HepG2 (cell line): ENCODE measurements around the gene FAM32A. TPM values are rescaled to one million over a fixed set of nuclear protein-coding genes. Genes with fewer than 3 reads are reported as not detected.

ENCODE experiments used
- ATAC-seq: fragments of 200-7000 bp; cut with Tn5 transposase; 3 replicates; pipeline ENCODE4 v1.9.1; 2020; ENCODE audit warnings: mild to moderate bottlenecking, moderate library complexity
- BruUV-seq: library from RNA; stranded (reverse); fragments of 400-500 nt; replicated peaks from 2 replicates; lab custom pipeline; 2021; lab: Mats Ljungman, UMichigan
- CTCF ChIA-PET: fragments of 300-600 bp; formaldehyde crosslinking; extraction: SDS; loops from one replicate; lab custom pipeline; 2021; ENCODE audit warnings: low total read pairs, inconsistent platforms, low intra/inter-chr PET ratio; lab: Yijun Ruan, JAX
- POLR2A ChIA-PET: fragments of 350-600 bp; sonication (Branson Sonifier 250); formaldehyde crosslinking; loops from one replicate; lab custom pipeline; 2020; ENCODE audit warnings: antibody characterized with exemption, inconsistent platforms; lab: Yijun Ruan, JAX
- DNase-seq: peaks from one replicate; pipeline ENCODE4 v3.0.0-alpha.2; 2015; ENCODE audit warnings: low spot score
- FAIRE-seq: peaks from 3 replicates; lab custom pipeline; 2011; peaks lifted over from hg19 to GRCh38; lab: Jason Lieb, UNC
- H2AFZ ChIP-seq: one replicate; pipeline ENCODE4 v1.6.1; 2011; ENCODE audit warnings: low read length, inconsistent platforms
- H3K27ac ChIP-seq: fragments of 300-600 bp; 3 replicates; pipeline ENCODE4 v1.8.0; 2011; ENCODE audit warnings: mixed run types, mild to moderate bottlenecking, mixed read lengths, low read length, inconsistent platforms; ENCODE audit not compliant: insufficient read depth; ENCODE audit errors: extremely low read length
- H3K27me3 ChIP-seq, 2 experiments: fragments of 200-600 bp in 1 of 2; 2 replicates in 1 of 2; 3 replicates in 1 of 2; pipeline versions ENCODE4 v1.6.0 to v1.8.0; 2011; ENCODE audit warnings: low read length in 2 of 2, mild to moderate bottlenecking in 2 of 2, moderate library complexity in 2 of 2, inconsistent platforms in 1 of 2; ENCODE audit not compliant: insufficient read depth in 2 of 2, control insufficient read depth in 1 of 2
- H3K36me3 ChIP-seq, 2 experiments: fragments of 200-600 bp in 1 of 2; replicated peaks in 1 of 2; 2 replicates in 1 of 2; 3 replicates in 1 of 2; pipeline versions ENCODE4 v1.5.1 to v1.8.0; 2011; ENCODE audit warnings: low read length in 2 of 2, inconsistent platforms in 1 of 2; ENCODE audit not compliant: insufficient read depth in 2 of 2, control insufficient read depth in 1 of 2
- H3K4me1 ChIP-seq: 2 replicates; pipeline ENCODE4 v1.5.1; 2012; ENCODE audit warnings: low read length, inconsistent platforms; ENCODE audit not compliant: insufficient read depth
- H3K4me2 ChIP-seq: 2 replicates; pipeline ENCODE4 v1.6.0; 2011; ENCODE audit warnings: low read depth, low read length, inconsistent platforms
- H3K4me3 ChIP-seq, 3 experiments: fragments of 200-600 bp in 1 of 3; sonication (generic), shearing (Covaris generic) in 1 of 3; replicated peaks in 1 of 3; 2 replicates each; pipeline ENCODE4 v1.5.1; 2011 to 2016; ENCODE audit warnings: low read length in 3 of 3, inconsistent platforms in 2 of 3, low read depth in 2 of 3, mild to moderate bottlenecking in 2 of 3, control low read depth in 1 of 3, mixed read lengths in 1 of 3; ENCODE audit not compliant: insufficient read depth in 1 of 3
- H3K79me2 ChIP-seq: one replicate; pipeline ENCODE4 v1.6.1; 2011; ENCODE audit warnings: low read length, inconsistent platforms; ENCODE audit not compliant: insufficient read depth
- H3K9ac ChIP-seq: 2 replicates; pipeline ENCODE4 v1.6.0; 2011; ENCODE audit warnings: mild to moderate bottlenecking, low read depth, low read length, inconsistent platforms; ENCODE audit not compliant: insufficient read depth
- H3K9me3 ChIP-seq: 2 replicates; pipeline ENCODE4 v1.5.1; 2012; ENCODE audit warnings: mild to moderate bottlenecking, low read length
- H4K20me1 ChIP-seq: 2 replicates; pipeline ENCODE4 v1.6.0; 2011; ENCODE audit warnings: inconsistent platforms, mild to moderate bottlenecking, low read length, moderate library complexity; ENCODE audit not compliant: insufficient read depth
- CC2D1A ChIP-seq: sonication (generic); formaldehyde crosslinking; IDR thresholded peaks from 2 replicates; pipeline ENCODE4 v1.8.1; 2023; ENCODE audit warnings: mild to moderate bottlenecking, missing genetic modification reagents
- ELF4 ChIP-seq: sonication (generic); formaldehyde crosslinking; IDR thresholded peaks from 2 replicates; pipeline ENCODE4 v1.5.0; 2020; ENCODE audit warnings: missing genetic modification reagents, mild to moderate bottlenecking, moderate library complexity, borderline replicate concordance
- ESRRA ChIP-seq: sonication (generic); formaldehyde crosslinking; IDR thresholded peaks from 2 replicates; pipeline ENCODE4 v1.5.1; 2020; ENCODE audit warnings: mild to moderate bottlenecking, low read depth, missing genetic modification reagents
- HNF1B ChIP-seq: sonication (generic); formaldehyde crosslinking; IDR thresholded peaks from 2 replicates; pipeline ENCODE4 v1.5.1; 2020; ENCODE audit warnings: mild to moderate bottlenecking, moderate library complexity, missing genetic modification reagents
- HNF4A ChIP-seq: sonication (generic); formaldehyde crosslinking; IDR thresholded peaks from 2 replicates; pipeline ENCODE4 v1.4.0; 2020; ENCODE audit warnings: missing genetic modification reagents
- PITX1 ChIP-seq: sonication (generic); formaldehyde crosslinking; IDR thresholded peaks from 2 replicates; pipeline ENCODE4 v1.5.1; 2020; ENCODE audit warnings: mild to moderate bottlenecking, missing genetic modification reagents
- SMYD3 ChIP-seq: sonication (generic); formaldehyde crosslinking; IDR thresholded peaks from 2 replicates; pipeline ENCODE4 v1.8.1; 2023; ENCODE audit warnings: mild to moderate bottlenecking, missing genetic modification reagents
- SYNCRIP ChIP-seq: fragments of 200-400 bp; formaldehyde crosslinking; IDR thresholded peaks from 2 replicates; pipeline ENCODE4 v1.6.1; 2018; ENCODE audit warnings: mild to moderate bottlenecking, low read depth, low read length; ENCODE audit not compliant: insufficient read depth
- XRCC5 ChIP-seq: fragments of 200-400 bp; formaldehyde crosslinking; optimal IDR thresholded peaks from 2 replicates; pipeline ENCODE3; 2017; ENCODE audit warnings: mild to moderate bottlenecking, low read length
- ZFP82 ChIP-seq: sonication (generic); formaldehyde crosslinking; IDR thresholded peaks from 2 replicates; pipeline ENCODE4 v1.5.1; 2020; ENCODE audit warnings: mild to moderate bottlenecking, missing genetic modification reagents, borderline replicate concordance
- ZFY ChIP-seq: sonication (generic); formaldehyde crosslinking; IDR thresholded peaks from 2 replicates; pipeline ENCODE4 v1.4.0; 2020; ENCODE audit warnings: missing genetic modification reagents
- ZNF138 ChIP-seq: sonication (generic); formaldehyde crosslinking; IDR thresholded peaks from 2 replicates; pipeline ENCODE4 v1.5.0; 2020; ENCODE audit warnings: mild to moderate bottlenecking, low read depth, missing genetic modification reagents
- ZNF264 ChIP-seq: sonication (generic); formaldehyde crosslinking; IDR thresholded peaks from 2 replicates; pipeline ENCODE4 v1.4.0; 2020; ENCODE audit warnings: missing genetic modification reagents
- ZNF414 ChIP-seq: sonication (generic); formaldehyde crosslinking; IDR thresholded peaks from 2 replicates; pipeline ENCODE4 v1.5.0; 2020; ENCODE audit warnings: missing genetic modification reagents
- ZNF460 ChIP-seq: sonication (generic); formaldehyde crosslinking; IDR thresholded peaks from 2 replicates; pipeline ENCODE4 v1.5.1; 2020; ENCODE audit warnings: missing genetic modification reagents, mild to moderate bottlenecking, borderline replicate concordance
- ZNF678 ChIP-seq: sonication (generic); formaldehyde crosslinking; IDR thresholded peaks from 2 replicates; pipeline ENCODE4 v1.4.0; 2020; ENCODE audit warnings: mild to moderate bottlenecking, missing genetic modification reagents
- WGBS: methylation state at CpG from one replicate; pipeline ENCODE4 v1.1.6; 2017; ENCODE audit warnings: low lambda C conversion rate; 5-methylcytosine and 5-hydroxymethylcytosine counted together
- in situ Hi-C: cut with HindIII; loops from 2 replicates; pipeline ENCODE4 v1.10.0; 2017; ENCODE audit warnings: low pct_unique_long_range_greater_than_20kb; ENCODE audit not compliant: extremely low pct_ligation_motif_present
- intact Hi-C: fragments of 100-400 bp; cut with micrococcal nuclease; formaldehyde crosslinking; loops from one replicate; pipeline ENCODE4 v1.10.0; 2022; ENCODE audit not compliant: unreplicated experiment
- polyA plus RNA-seq, 8 experiments: library from polyadenylated mRNA; depleted of rRNA in 3 of 8; stranded (reverse) in 7 of 8; unstranded in 1 of 8; fragments of >200 nt; fragmentation: Illumina TruSeq in 4 of 8; extraction: Trizol in 4 of 8; gene quantifications; 2 replicates each; pipeline versions ENCODE4 v1.2.1 to v1.2.3, GENCODE V29; 2011 to 2016; ENCODE audit warnings: low read depth in 4 of 8, missing spikeins in 1 of 8, mixed read lengths in 1 of 8; ENCODE audit not compliant: insufficient read depth in 1 of 8
- total RNA-seq, 5 experiments: library from RNA; depleted of rRNA; stranded (reverse); fragments of >200 nt; fragmentation: Illumina TruSeq; extraction: Trizol; gene quantifications; 2 replicates each; pipeline ENCODE4 v1.2.3, GENCODE V29; 2016; ENCODE audit warnings: low read depth in 1 of 5

Gene FAM32A
- total and polyA plus RNA-seq, 2 of the 13 experiments (the other 11 are each of a cell fraction or from before 2014, with no cell fraction given), result 85.8 to 86.2 TPM

- TF ChIP-seq HNF1B (CRISPR knock-in tag) (no peak), ZNF678 (CRISPR knock-in tag) (no peak), ZFY (CRISPR knock-in tag) (no peak), ESRRA (CRISPR knock-in tag) (no peak), ZNF414 (CRISPR knock-in tag) (no peak), CC2D1A (CRISPR knock-in tag) (no peak)
These were observed 41.9 kb downstream of the FAM32A start (continued) for GRCh38 chr19:16226878-16227836.

GRCh38 chr19:16227837-16228636 is 42.8 kb downstream of the FAM32A start:
- Histone ChIP-seq H3K79me2 (no peaks in the 10 kb centered on the region), H3K4me1 (no peaks in the 10 kb centered on the region), H4K20me1 (no peaks in the 10 kb centered on the region), H3K9me3 (no peaks in the 10 kb centered on the region), H3K4me2 (no peak overlapping the region), H3K36me3 (peaks cover 26 to 59% of the 10 kb centered on the region in 2 experiments), H3K9ac (no peak overlapping the region), H2AFZ (no peak overlapping the region)
- CTCF ChIA-PET, result no interaction called here
- ATAC-seq (no peak), DNase-seq (no peak), FAIRE-seq (no peak)
- intact Hi-C loops, result no loop called here
- in situ Hi-C loops, result no loop called here
- BruUV-seq, result no TSS peak
- TF ChIP-seq ZNF264 (no peak), HNF4A (CRISPR knock-in tag) (no peak), XRCC5 (no peak), ZNF138 (CRISPR knock-in tag) (no peak), SYNCRIP (no peak), PITX1 (CRISPR knock-in tag) (no peak), ELF4 (CRISPR knock-in tag) (no peak), ZNF460 (CRISPR knock-in tag) (no peak), ZFP82 (CRISPR knock-in tag) (no peak), SMYD3 (CRISPR knock-in tag) (no peak)
- TF ChIP-seq, all 625 proteins: peak for 0
- POLR2A ChIA-PET, result no interaction called here
- Histone ChIP-seq H3K4me3 (no peak overlapping the region), H3K27me3 (no peaks in the 10 kb centered on the region), H3K27ac (no peak overlapping the region)
- whole genome bisulfite sequencing, result 100% methylated on average over 6 of the region's 21 CpGs
